OCI-LY3 (cell line): ENCODE results near the gene NIN.

Experiments
- EZH2phosphoT487 ChIP-seq: fragments of 200-600 bp; shearing (Covaris generic); IDR thresholded peaks from 2 replicates; pipeline ENCODE4 v1.6.1; 2018; ENCODE audit warnings: antibody characterized with exemption, mixed run types, low read depth
- TF ChIP-seq, protein P1 (sequence below): fragments of 200-600, 300-600 bp; sonication (generic); IDR thresholded peaks from 2 replicates; pipeline ENCODE4 v1.5.1; 2014; ENCODE audit warnings: antibody characterized with exemption, low read length, low read depth

DNA sequence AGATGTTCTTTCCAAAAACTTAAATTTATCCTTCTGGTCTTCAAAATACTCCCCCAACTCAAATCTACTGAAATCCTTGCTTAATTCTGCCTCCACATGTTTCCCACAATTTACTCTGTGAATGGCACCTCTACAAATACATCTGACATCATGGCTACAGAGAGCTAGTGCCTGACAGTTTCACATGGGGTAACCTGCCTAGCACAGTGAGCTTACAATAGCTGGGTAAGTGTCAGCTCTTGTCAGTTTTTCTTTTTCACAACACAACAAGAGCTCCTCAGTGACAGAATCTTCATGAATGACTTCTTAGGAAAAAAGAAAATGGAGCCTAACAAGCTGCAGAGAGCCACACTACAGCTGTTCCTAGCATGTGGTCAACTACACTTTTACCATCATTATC, 54.4 kb downstream of the NIN start:
- TF ChIP-seq, protein P1, sequence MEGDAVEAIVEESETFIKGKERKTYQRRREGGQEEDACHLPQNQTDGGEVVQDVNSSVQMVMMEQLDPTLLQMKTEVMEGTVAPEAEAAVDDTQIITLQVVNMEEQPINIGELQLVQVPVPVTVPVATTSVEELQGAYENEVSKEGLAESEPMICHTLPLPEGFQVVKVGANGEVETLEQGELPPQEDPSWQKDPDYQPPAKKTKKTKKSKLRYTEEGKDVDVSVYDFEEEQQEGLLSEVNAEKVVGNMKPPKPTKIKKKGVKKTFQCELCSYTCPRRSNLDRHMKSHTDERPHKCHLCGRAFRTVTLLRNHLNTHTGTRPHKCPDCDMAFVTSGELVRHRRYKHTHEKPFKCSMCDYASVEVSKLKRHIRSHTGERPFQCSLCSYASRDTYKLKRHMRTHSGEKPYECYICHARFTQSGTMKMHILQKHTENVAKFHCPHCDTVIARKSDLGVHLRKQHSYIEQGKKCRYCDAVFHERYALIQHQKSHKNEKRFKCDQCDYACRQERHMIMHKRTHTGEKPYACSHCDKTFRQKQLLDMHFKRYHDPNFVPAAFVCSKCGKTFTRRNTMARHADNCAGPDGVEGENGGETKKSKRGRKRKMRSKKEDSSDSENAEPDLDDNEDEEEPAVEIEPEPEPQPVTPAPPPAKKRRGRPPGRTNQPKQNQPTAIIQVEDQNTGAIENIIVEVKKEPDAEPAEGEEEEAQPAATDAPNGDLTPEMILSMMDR: no peak
- TF ChIP-seq EZH2phosphoT487: no peak
